ENCODE data around the gene ZNF749.

The ZNF749 gene

DNA sequence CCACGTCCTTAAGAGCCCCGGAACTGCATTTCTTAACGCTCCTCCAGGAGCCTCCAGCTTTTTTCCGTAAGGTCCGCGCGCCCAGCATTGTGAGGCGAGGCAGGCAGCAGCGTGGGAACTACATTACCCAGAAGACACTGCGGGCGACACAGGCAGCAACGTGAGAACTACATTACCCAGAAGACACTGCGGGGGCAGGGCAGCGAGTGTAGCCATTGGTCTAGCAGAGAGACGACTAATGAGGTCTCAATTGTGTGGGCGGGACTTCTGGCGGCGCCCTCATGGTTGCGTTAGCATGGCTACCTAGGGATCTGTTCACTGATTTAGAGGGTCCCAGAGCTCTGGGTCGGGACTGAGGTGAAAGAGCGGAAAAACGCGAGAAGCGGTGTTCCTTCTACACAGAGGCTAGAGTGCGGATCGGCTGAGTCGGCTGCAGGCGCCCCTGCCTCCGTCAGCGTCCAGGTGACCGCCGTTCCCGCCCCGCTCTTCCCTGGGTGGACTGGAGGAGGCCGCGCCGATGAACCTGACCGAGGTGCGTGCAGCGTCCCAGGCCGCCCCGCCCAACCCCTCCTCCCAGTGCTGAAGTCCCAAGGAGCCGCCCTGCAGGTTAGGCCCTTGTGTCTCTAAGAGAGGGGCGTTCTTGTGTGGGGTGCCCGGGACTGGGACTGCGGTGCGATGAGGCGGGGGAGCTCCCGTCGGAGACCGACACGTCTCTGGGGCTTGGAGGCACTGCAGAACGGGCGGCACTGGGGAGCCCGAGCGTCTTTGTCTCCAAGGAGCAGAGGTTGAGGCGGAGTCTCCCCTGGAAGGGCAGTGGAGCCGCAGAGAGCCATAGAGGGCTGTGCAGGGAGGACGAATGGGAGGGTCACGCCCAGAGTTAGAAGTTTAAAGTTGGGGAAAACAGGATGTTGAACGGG is at the start of gene ZNF749:
Gene ZNF749, plus strand, starts transcription at position 264 of the 917 bp plus-strand sequence. Its CDS starts 254 bp downstream, at position 518.
- DNase-seq: peak; percentile 99

- DNase-seq: no peak
Observed at GRCh38 chr19:57389194-57389729, 45.9 kb upstream of the ZNF749 start.

DNA sequence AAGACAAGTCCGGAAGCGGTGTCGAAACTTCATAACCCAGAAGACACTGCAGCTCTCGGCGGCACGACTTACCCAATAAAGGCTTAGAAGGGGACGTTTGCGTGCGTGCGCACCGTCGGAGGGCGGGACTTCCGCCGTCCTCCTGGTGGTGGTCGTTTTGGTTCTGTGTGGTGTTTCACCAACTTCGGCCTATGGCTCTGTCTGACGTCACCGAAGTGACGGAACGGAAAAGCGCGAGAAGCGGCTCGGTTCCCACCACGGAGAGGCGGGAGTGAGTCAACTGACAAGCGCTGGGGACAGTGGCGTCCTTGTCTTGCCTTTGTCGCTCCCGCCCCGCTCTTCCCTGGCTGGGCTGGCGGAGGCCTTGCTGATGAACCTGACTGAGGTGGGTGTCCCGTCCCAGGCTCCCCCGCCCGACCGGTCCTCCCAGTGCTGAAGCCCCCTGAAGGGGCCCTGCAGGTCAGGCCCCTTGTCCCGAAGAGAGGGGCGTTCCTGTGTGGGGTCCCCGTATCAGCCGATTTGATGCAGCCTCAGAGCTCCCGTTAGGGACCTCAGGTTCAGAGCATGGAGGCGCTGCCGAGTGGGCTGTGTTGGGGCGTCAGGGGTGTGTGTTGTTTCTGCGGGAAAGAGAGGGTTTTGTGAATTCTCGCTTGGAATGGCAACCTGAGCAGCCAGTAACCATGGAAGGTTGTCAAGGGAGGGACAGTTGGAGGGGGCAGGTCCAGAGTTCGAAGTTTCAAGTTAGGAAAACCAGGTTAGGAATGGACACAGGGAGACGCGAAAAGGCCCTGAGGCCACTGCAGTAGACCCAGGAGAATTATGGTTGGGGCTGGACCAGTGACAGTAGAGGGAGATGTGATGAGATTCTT is 45.2 kb upstream of the ZNF749 start, which contains the start of gene ZNF548:
Gene ZNF548, plus strand, starts transcription at position 125 of the 869 bp plus-strand sequence. Its CDS starts 246 bp downstream, at position 371.
- DNase-seq: peak; percentile 97

DNA sequence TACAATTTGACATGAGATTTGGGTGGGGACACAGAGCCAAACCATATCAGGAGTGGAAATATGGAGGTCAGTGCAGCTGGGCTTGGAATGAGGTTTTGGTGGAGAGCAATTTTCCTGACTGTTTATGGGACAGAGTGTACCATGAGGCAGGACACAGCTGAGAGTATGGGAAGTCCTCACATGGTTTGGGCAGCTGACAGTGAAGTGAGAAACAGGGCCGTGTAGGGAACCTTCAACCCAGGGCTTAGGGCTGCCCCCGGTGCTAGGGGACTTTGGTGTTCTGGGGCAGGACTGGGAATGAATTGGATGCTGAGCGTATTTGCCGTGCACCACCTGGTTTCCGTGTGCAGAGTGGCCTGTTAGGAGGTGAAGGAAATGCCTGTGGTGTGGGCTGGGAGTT is 39.4 kb upstream of the ZNF749 start:
- no peak for DNase-seq

DNA sequence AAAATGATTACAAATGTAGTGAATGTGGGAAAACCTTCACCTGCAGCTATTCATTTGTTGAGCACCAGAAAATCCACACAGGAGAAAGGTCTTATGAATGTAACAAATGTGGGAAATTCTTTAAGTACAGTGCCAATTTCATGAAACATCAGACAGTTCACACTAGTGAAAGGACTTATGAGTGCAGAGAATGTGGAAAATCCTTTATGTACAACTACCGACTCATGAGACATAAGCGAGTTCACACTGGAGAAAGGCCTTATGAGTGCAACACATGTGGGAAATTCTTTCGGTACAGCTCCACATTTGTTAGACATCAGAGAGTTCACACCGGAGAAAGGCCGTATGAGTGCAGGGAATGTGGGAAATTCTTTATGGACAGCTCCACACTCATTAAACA is 36.3 kb upstream of the ZNF749 start:
- no peak for DNase-seq

GRCh38 chr19:57403737-57404563 is 31.2 kb upstream of the ZNF749 start:
- no peak for DNase-seq

DNA sequence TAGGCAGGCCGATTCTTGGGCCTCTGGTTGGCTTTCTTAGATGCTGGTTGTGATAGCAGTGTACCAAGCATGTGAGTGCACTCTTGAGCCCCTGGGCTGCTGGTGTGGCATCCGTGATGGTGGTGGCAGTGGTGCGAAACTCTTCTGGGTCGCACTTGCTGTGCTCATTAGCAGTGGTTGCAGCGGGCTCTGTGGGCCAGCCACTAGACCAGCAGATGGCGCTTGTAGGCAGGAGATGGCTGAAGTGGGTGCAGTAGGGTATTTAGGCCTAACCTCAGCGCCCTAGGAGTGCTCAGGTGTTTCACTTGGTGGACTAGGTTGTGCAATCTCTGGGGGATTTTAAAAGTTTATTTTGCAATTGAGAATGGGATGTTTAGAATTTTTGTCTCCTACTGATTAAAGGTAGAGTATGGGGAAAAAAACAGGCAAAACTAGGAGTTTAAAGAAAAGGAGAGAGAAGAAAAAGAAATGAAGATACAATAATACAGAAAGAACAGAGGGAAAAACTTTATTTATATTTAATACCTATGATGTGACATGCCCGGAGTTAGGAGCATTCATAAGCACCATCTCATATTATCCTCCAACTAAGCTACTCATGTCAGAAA is 28.5 kb upstream of the ZNF749 start:
- DNase-seq: peak; percentile 12

GRCh38 chr19:57410877-57411671 is 24.1 kb upstream of the ZNF749 start, which contains the start of gene ZNF17:
TSS of gene ZNF17 (plus strand) at chr19:57411161. CDS start at chr19:57413616, 2,455 bp downstream.
- DNase-seq: peak; percentile 90

DNA sequence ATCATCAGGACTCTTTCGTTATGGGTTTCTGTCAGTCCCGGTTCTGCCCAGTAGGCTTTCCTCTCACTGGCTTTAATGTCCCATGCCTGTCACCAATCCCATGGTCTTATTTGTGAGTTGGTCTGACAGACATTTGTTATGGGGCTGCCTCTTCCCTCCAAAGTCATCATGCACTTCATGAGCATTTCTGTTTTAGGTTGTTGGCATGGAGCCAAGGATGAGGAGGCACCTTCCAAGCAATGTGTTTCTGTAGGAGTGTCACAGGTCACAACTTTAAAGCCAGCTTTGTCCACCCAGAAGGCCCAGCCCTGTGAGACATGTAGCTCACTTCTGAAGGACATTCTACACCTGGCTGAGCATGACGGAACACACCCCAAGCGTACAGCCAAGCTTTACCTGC is 15.7 kb upstream of the ZNF749 start:
- no peak for DNase-seq

GRCh38 chr19:57421037-57421436 is 14.1 kb upstream of the ZNF749 start:
- no peak for DNase-seq

DNA sequence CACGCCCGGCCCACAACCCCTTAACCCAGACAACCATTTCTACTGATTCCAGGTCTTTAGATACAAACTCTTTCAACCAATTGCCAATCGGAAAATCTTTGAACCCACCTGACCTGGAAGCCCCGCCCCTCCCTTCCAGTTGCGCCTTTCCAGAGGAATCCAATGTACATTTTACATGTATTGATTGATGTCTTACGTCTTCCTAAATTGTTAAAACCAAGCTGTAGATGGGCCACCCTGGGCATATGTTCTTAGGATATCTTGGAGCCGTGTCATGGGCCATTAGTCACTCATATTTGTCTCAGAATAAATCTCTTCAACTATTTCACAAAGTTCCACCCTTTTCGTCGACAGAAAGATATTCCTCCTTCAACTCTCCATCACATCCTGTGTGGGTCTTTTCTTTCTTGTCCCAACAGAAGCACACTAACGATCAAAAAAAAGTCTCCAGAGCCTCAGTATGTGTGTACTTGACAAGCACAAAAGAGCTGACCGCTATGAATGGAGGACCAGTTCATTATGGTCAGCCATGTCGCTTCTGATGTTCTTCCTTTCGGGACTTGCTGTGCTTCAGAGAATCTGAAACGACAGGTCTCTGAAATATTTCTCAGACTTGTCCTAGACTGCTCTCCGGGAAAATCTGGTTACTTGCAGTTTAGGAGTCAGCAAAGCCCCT is 601 bp upstream of the ZNF749 start:
- no peak for DNase-seq

DNA sequence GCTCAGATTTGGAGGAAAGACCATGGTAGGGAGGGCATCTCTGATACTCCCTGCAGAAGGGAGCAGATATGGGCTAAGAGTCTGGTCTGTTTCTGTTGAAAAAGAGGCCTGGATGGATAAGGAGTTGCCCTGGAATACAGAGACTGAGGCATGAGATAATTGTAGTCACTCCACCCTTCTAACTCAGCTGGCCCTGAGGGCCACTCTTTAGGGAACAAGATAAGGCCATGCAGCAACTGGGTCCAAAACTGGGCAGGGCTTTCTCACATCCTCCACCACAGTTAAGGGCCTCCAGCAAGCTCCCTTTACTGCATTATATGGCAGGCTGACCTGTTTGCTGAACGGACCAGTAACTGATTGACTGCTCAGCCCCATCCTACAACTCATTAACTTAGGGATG is 1.3 kb downstream of the ZNF749 start:
- DNase-seq: no peak

GRCh38 chr19:57437931-57438330 is 2.8 kb downstream of the ZNF749 start:
- DNase-seq: no peak

- no peak for DNase-seq
Observed at GRCh38 chr19:57438925-57439324, 3.8 kb downstream of the ZNF749 start.

- DNase-seq: no peak
Observed at GRCh38 chr19:57441979-57442752, 7.0 kb downstream of the ZNF749 start.

GRCh38 chr19:57443121-57443696 is 8.1 kb downstream of the ZNF749 start:
- no peak for DNase-seq

GRCh38 chr19:57452307-57452706 is 17.2 kb downstream of the ZNF749 start:
- DNase-seq: no peak

GRCh38 chr19:57465680-57466381 is 30.7 kb downstream of the ZNF749 start:
- no peak for DNase-seq

All from NCI-H1694 (cell line).